Loucy (cell line): Measurements from ENCODE around the gene DDR1.

ENCODE experiments used
- H2AFZ ChIP-seq: fragments of 200-600 bp; sonication (generic); 2 replicates; pipeline ENCODE4 v1.6.0; 2016; ENCODE audit warnings: antibody characterized with exemption, mild to moderate bottlenecking, low read length, moderate library complexity
- H3F3A ChIP-seq: fragments of 200-600 bp; 2 replicates; pipeline ENCODE4 v1.6.0; 2016; ENCODE audit warnings: antibody characterized with exemption, low read depth, mild to moderate bottlenecking
- H3K27me3 ChIP-seq: fragments of 200-600 bp; sonication (generic); 2 replicates; pipeline ENCODE4 v1.6.1; 2014; ENCODE audit warnings: low read length, mild to moderate bottlenecking; ENCODE audit not compliant: insufficient read depth, poor library complexity, severe bottlenecking
- H3K36me3 ChIP-seq: fragments of 200-600 bp; sonication (generic); 2 replicates; pipeline ENCODE4 v1.6.1; 2016; ENCODE audit warnings: low read length; ENCODE audit not compliant: insufficient read depth
- H3K4me1 ChIP-seq: fragments of 200-600 bp; sonication (generic); 2 replicates; pipeline ENCODE4 v1.5.1; 2014; ENCODE audit warnings: low read length, mild to moderate bottlenecking; ENCODE audit not compliant: insufficient read depth, poor library complexity, severe bottlenecking
- H3K4me2 ChIP-seq: fragments of 200-600 bp; sonication (generic); 2 replicates; pipeline ENCODE4 v1.6.0; 2014; ENCODE audit warnings: antibody characterized with exemption, low read length, low read depth, mild to moderate bottlenecking; ENCODE audit not compliant: poor library complexity, severe bottlenecking
- H3K4me3 ChIP-seq: fragments of 200-600 bp; sonication (generic); 2 replicates; pipeline ENCODE4 v1.5.1; 2014; ENCODE audit warnings: low read length, mild to moderate bottlenecking, mixed read lengths; ENCODE audit not compliant: poor library complexity, severe bottlenecking
- H3K79me2 ChIP-seq: fragments of 200-600 bp; sonication (generic); 2 replicates; pipeline ENCODE4 v1.6.1; 2014; ENCODE audit warnings: low read length; ENCODE audit not compliant: insufficient read depth
- H3K9ac ChIP-seq: fragments of 200-600 bp; sonication (generic); 2 replicates; pipeline ENCODE4 v1.6.0; 2014; ENCODE audit warnings: mild to moderate bottlenecking, low read depth, low read length, moderate library complexity; ENCODE audit not compliant: poor library complexity, severe bottlenecking
- H3K9me2 ChIP-seq: fragments of 200-600 bp; sonication (generic); replicated peaks from 2 replicates; pipeline ENCODE4 v1.6.1; 2016; ENCODE audit warnings: low read depth, low read length, mixed read lengths
- H3K9me3 ChIP-seq: fragments of 200-600 bp; sonication (generic); 2 replicates; pipeline ENCODE4 v1.6.1; 2014; ENCODE audit warnings: mild to moderate bottlenecking, antibody characterized with exemption, low read length, low read depth; ENCODE audit not compliant: insufficient read depth
- H4K20me1 ChIP-seq: fragments of 200-600 bp; sonication (generic); 2 replicates; pipeline ENCODE4 v1.6.0; 2014; ENCODE audit warnings: antibody characterized with exemption, low read length, mild to moderate bottlenecking; ENCODE audit not compliant: insufficient read depth, poor library complexity, severe bottlenecking
- CTCF ChIP-seq: fragments of 200-600 bp; sonication (generic); conservative IDR thresholded peaks from 2 replicates; pipeline ENCODE4 v1.5.1; 2014; ENCODE audit warnings: mild to moderate bottlenecking, antibody characterized with exemption, low read length
- EZH2phosphoT487 ChIP-seq: fragments of 200-600 bp; IDR thresholded peaks from 2 replicates; pipeline ENCODE4 v1.6.1; 2018; ENCODE audit warnings: antibody characterized with exemption, mild to moderate bottlenecking, moderate library complexity, borderline replicate concordance

The DDR1 gene

GRCh38 chr6:30894381-30894780 is 10.1 kb downstream of the DDR1 start:
- Histone ChIP-seq H3F3A (no peaks in the 10 kb centered on the region), H3K27me3 (no peaks in the 10 kb centered on the region), H3K9ac (no peak overlapping the region), H3K4me2 (no peak overlapping the region), H3K4me1 (no peaks in the 10 kb centered on the region), H4K20me1 (no peaks in the 10 kb centered on the region), H3K4me3 (no peak overlapping the region), H3K79me2 (no peaks in the 10 kb centered on the region), H3K9me3 (no peaks in the 10 kb centered on the region), H3K9me2 (no peaks in the 10 kb centered on the region), H3K36me3 (no peaks in the 10 kb centered on the region), H2AFZ (no peak overlapping the region)
- no peak for TF ChIP-seq CTCF
- TF ChIP-seq EZH2phosphoT487 = no peak

- H3K9me2 ChIP-seq = no peaks in the 10 kb centered on the region
- H3K4me2 ChIP-seq = no peak overlapping the region
- no peaks in the 10 kb centered on the region for H3K27me3 ChIP-seq
- no peaks in the 10 kb centered on the region for H3F3A ChIP-seq
- no peaks in the 10 kb centered on the region for H3K9me3 ChIP-seq
- no peak overlapping the region for H2AFZ ChIP-seq
- no peaks in the 10 kb centered on the region for H3K79me2 ChIP-seq
- no peak overlapping the region for H3K4me3 ChIP-seq
- no peaks in the 10 kb centered on the region for H3K36me3 ChIP-seq
- no peak overlapping the region for H3K9ac ChIP-seq
- no peaks in the 10 kb centered on the region for H4K20me1 ChIP-seq
- TF ChIP-seq CTCF (no peak), EZH2phosphoT487 (no peak)
- no peaks in the 10 kb centered on the region for H3K4me1 ChIP-seq
Measured at GRCh38 chr6:30894935-30895334, 10.6 kb downstream of the DDR1 start.

- Histone ChIP-seq H2AFZ (no peak overlapping the region), H3K36me3 (no peaks in the 10 kb centered on the region), H3K4me1 (no peaks in the 10 kb centered on the region), H4K20me1 (no peaks in the 10 kb centered on the region), H3K4me3 (no peak overlapping the region), H3F3A (no peaks in the 10 kb centered on the region), H3K79me2 (no peaks in the 10 kb centered on the region), H3K9ac (no peak overlapping the region), H3K27me3 (no peaks in the 10 kb centered on the region), H3K4me2 (no peak overlapping the region), H3K9me3 (no peaks in the 10 kb centered on the region), H3K9me2 (no peaks in the 10 kb centered on the region)
- TF ChIP-seq EZH2phosphoT487 (no peak), CTCF (no peak)
Measured at GRCh38 chr6:30895343-30895742, 11.0 kb downstream of the DDR1 start.
